Measurements from ENCODE around the gene PTGDR2. TPM values are rescaled to one million over a fixed set of nuclear protein-coding genes. Genes with fewer than 3 reads are reported as not detected.

PTGDR2 gene
- total RNA-seq, 4 donors from 2014 or later: 0.11 TPM; not detected in 3

DNA sequence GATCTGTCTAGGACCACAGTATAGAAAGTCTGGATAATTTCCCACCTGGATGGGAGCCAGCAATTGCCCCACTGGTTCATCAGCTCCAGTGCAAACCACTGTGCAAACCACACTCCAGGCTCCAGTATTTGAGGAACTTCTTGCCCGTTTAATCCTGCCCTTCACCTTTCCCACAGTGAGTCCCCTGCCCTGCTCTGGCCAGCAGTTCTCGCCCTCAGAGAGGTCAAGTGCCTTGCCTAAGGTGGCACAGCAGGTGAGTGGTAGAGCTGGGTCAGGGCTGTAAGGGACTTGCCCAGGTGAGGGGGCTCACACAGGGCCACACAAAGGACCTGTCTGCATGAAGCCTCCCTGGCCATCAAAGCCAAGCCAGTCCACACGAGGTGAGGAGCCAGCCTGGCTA lies 46.5 kb downstream of the PTGDR2 start:
- intact Hi-C loops (cut with DNase I): no loop called here
- no peak overlapping the region for H3K27ac ChIP-seq
- H3K4me3 ChIP-seq (replicated peaks in 1 of 3): no peak overlapping the region
- no peaks in the 10 kb centered on the region for H3K4me1 ChIP-seq
- H3K27me3 ChIP-seq: no peaks in the 10 kb centered on the region
- DNase-seq: no peak
- TF ChIP-seq, protein P1, sequence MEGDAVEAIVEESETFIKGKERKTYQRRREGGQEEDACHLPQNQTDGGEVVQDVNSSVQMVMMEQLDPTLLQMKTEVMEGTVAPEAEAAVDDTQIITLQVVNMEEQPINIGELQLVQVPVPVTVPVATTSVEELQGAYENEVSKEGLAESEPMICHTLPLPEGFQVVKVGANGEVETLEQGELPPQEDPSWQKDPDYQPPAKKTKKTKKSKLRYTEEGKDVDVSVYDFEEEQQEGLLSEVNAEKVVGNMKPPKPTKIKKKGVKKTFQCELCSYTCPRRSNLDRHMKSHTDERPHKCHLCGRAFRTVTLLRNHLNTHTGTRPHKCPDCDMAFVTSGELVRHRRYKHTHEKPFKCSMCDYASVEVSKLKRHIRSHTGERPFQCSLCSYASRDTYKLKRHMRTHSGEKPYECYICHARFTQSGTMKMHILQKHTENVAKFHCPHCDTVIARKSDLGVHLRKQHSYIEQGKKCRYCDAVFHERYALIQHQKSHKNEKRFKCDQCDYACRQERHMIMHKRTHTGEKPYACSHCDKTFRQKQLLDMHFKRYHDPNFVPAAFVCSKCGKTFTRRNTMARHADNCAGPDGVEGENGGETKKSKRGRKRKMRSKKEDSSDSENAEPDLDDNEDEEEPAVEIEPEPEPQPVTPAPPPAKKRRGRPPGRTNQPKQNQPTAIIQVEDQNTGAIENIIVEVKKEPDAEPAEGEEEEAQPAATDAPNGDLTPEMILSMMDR (IDR thresholded peaks at IDR 0.05): no peak
- no peak for TF ChIP-seq POLR2A (IDR thresholded peaks at IDR 0.05)
- H3K9me3 ChIP-seq: no peaks in the 10 kb centered on the region
- H3K36me3 ChIP-seq: no peaks in the 10 kb centered on the region
- 63 to 69% methylated on average over 3 of the region's 3 CpGs for WGBS, 2 donors

DNA sequence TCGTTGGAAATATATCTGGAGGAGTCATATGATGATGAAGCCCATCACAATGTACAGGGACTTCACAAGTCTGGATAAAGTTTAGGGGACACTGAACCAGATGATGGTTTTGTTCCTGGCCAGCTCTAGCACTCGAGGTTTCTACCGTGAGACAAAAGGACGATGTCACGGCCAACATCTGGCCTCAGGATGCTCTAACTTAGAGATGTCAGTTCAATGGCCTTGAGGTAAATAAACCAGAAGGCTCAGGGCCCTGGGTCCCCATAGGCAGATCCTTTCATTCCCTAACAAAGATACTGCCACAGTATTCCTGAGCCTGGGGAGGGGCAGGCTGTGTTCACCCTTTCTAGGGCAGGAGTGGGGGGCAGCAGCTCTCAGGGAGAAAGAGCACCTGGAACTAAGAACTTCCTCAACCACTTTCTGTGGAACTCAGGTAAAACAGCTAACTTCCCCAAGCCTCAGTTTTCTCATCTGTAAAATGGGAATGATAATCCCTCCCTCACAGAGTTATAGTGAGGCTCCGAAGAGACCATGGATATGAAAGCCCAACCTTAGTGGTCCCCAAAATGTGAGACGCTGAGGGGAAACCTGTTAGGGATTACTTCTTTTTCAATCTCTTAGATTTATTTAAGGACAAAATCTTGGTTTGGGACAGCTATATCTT lies 52.3 kb downstream of the PTGDR2 start:
- DNase-seq: no peak
- no peak for TF ChIP-seq POLR2A (IDR thresholded peaks at IDR 0.05)
- TF ChIP-seq, protein P1 (IDR thresholded peaks at IDR 0.05): no peak
- intact Hi-C loops (cut with DNase I): no loop called here
- no peaks in the 10 kb centered on the region for H3K27me3 ChIP-seq
- H3K36me3 ChIP-seq: no peaks in the 10 kb centered on the region
- no peak overlapping the region for H3K27ac ChIP-seq
- no peak overlapping the region for H3K4me3 ChIP-seq (replicated peaks in 1 of 3)
- H3K4me1 ChIP-seq: no peaks in the 10 kb centered on the region
- WGBS, 2 donors: 81 to 88% methylated on average over 7 of the region's 7 CpGs
- H3K9me3 ChIP-seq: no peaks in the 10 kb centered on the region

DNA sequence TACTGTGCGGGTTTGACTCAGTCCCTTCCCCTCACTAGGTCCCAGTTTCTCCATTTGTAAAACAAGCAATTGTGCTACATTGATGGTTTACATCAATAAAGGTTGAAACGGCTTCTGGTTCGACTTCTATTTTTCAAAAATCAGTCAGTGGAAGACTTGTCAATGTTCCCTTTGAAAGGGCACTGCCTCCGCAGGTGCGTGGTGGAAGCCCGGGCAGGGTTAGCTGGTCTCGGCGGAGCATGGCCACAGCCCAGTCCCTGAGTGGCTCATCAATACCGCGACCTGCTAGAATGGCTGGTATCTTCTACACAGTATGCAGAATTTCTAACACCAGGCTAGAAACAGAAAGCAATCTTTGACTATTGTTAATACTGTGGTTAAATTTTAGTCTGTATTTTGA lies 54.6 kb downstream of the PTGDR2 start:
- DNase-seq: no peak
- Histone ChIP-seq H3K27ac (no peak overlapping the region), H3K27me3 (no peaks in the 10 kb centered on the region), H3K4me3 (replicated peaks in 1 of 3) (no peak overlapping the region), H3K4me1 (no peaks in the 10 kb centered on the region), H3K36me3 (no peaks in the 10 kb centered on the region), H3K9me3 (no peaks in the 10 kb centered on the region)
- TF ChIP-seq, protein P1 (IDR thresholded peaks at IDR 0.05): no peak
- TF ChIP-seq POLR2A (IDR thresholded peaks at IDR 0.05): no peak
- WGBS, 2 donors: 85 to 90% methylated on average over 10 of the region's 10 CpGs
- intact Hi-C loops (cut with DNase I): no loop called here

Other genes starting within 250 kb of the PTGDR2 start
- not detected for gene MS4A8, start 156.3 kb downstream of the PTGDR2 start, total RNA-seq
- not detected for gene MS4A18, start 131.2 kb downstream of the PTGDR2 start, total RNA-seq
- gene MS4A15, start 99.1 kb downstream of the PTGDR2 start, total RNA-seq: not detected
- gene MS4A10, start 70.6 kb downstream of the PTGDR2 start, total RNA-seq: not detected
- 10 to 100 TPM in 2 of 4 donors, 1 to 10 TPM in 2; 6.7 to 19.6 (median 14.2) TPM for gene CCDC86, start 13.8 kb downstream of the PTGDR2 start, total RNA-seq
- not detected for gene ZP1, start 11.6 kb upstream of the PTGDR2 start, total RNA-seq
- 10 to 100 TPM; 38.0 to 94.4 (median 71.5) TPM for gene PRPF19, start 50.6 kb upstream of the PTGDR2 start, total RNA-seq
- 100 to 1,000 TPM in 2 of 4 donors, 10 to 100 TPM in 2; 61.9 to 105 (median 96.0) TPM for gene TMEM109, start 58.2 kb upstream of the PTGDR2 start, total RNA-seq
- 1 to 10 TPM; 3.3 to 8.3 (median 3.9) TPM for gene TMEM132A, start 68.5 kb upstream of the PTGDR2 start, total RNA-seq
- gene SLC15A3, start 96.2 kb upstream of the PTGDR2 start, total RNA-seq: 10 to 100 TPM in 2 of 4 donors, 1 to 10 TPM in 2; 6.3 to 16.5 (median 8.9) TPM
- gene CD6, start 115.7 kb upstream of the PTGDR2 start, total RNA-seq: 1 to 10 TPM in 1 of 4 donors, under 1 TPM in 3; 0.40 to 2.7 (median 0.69) TPM
- gene CD5, start 246.5 kb upstream of the PTGDR2 start, total RNA-seq: under 1 TPM in 3 of 4 donors, not detected in 1; 0.56 to 0.83 (median 0.81) TPM

All from thyroid gland (tissue), 4 donors.